Pancreas (tissue), 10 donors: ENCODE data around the gene TMPRSS2. TPM values are rescaled to one million over a fixed set of nuclear protein-coding genes. Genes with fewer than 3 reads are reported as not detected.

Experiments used
- ATAC-seq, 4 donors: fragments of 200-7000 bp; cut with Tn5 transposase; one replicate each; pipeline versions ENCODE4 v1.8.0 to v1.9.1; 2020; ENCODE audit warnings: mild to moderate bottlenecking in 4 of 4, moderate library complexity in 4 of 4
- DNase-seq, 6 donors: peaks; one replicate each; pipeline ENCODE4 v3.0.0-alpha.2; 2020
- FAIRE-seq: peaks from 2 replicates; lab custom pipeline; 2012; peaks lifted over from hg19 to GRCh38; lab: Jason Lieb, UNC
- H3K27ac ChIP-seq, 4 donors: fragments of 200-600 bp; sonication (generic); 1 replicate in 3 of 4; 2 replicates in 1 of 4; pipeline versions ENCODE4 v1.5.0 to v1.8.0; 2020
- H3K27me3 ChIP-seq, 4 donors: fragments of 200-600 bp; one replicate each; pipeline ENCODE4 v1.8.0; 2021
- H3K36me3 ChIP-seq, 3 donors: fragments of 200-600 bp; sonication (generic) in 1 of 3; one replicate each; pipeline versions ENCODE4 v1.5.0 to v1.8.0; 2020 to 2021
- H3K4me1 ChIP-seq, 3 donors: fragments of 200-600 bp; one replicate each; pipeline ENCODE4 v1.8.0; 2021
- H3K4me3 ChIP-seq, 4 donors: fragments of 200-600 bp; sonication (generic) in 2 of 4; one replicate each; pipeline versions ENCODE4 v1.5.0 to v1.8.0; 2020 to 2021
- H3K9me3 ChIP-seq, 4 donors: fragments of 200-600 bp; one replicate each; pipeline ENCODE4 v1.8.0; 2021
- WGBS, 2 donors: extraction: QIAGEN DNeasy Blood & Tissue Kit; methylation state at CpG; one replicate each; pipeline ENCODE4 v1.1.7; 2013; 5-methylcytosine and 5-hydroxymethylcytosine counted together
- intact Hi-C, 3 donors: fragments of 100-400 bp; cut with DNase I; formaldehyde crosslinking; loops; one replicate each; pipeline versions ENCODE4 v1.11.1 to v1.14.2; 2022
- polyA plus RNA-seq, 2 donors: library from polyadenylated mRNA; stranded (reverse); fragments of 200-250 nt; gene quantifications; one replicate each; pipeline ENCODE4 v1.2.3, GENCODE V29; 2013
- total RNA-seq, 6 donors: library from RNA; stranded (reverse); fragmentation: NEBNext Ultra II Directional in 4 of 6; extraction: Animal tissue kit (Norgen Biotek cat#: 25700) in 4 of 6; gene quantifications; one replicate each; pipeline versions ENCODE4 v1.2.1 to v1.2.4, GENCODE V29; 2021 to 2023
- TF ChIP-seq, protein P1 (sequence below), 4 donors: fragments of 200-600 bp; sonication (generic) in 3 of 4; IDR thresholded peaks; one replicate each; pipeline versions ENCODE4 v1.5.0 to v1.8.0; 2021; ENCODE audit warnings: antibody characterized with exemption in 4 of 4
- donor health status: healthy with polysubstance abuse.
- donor health status: DM: no; HTN: no; CAD: no; lungs with moderate emphysema.
- donor health status: DM: no; HTN: no; CAD: no.
- donor health status: control.
- donor health status: control.
- donor health status: Bipolar disorder and iron deficiency.
- donor health status: DM: yes; HTN: yes; CAD: no.
- donor health status: DM: no; HTN: no; CAD: no.
- donor health status: DM: no; HTN: no; CAD: no.
- donor health status: DM: yes; HTN: yes; CAD: no.

Gene TMPRSS2
- total and polyA plus RNA-seq, 8 donors: 42.2 to 88.8 (median 69.6) TPM

DNA sequence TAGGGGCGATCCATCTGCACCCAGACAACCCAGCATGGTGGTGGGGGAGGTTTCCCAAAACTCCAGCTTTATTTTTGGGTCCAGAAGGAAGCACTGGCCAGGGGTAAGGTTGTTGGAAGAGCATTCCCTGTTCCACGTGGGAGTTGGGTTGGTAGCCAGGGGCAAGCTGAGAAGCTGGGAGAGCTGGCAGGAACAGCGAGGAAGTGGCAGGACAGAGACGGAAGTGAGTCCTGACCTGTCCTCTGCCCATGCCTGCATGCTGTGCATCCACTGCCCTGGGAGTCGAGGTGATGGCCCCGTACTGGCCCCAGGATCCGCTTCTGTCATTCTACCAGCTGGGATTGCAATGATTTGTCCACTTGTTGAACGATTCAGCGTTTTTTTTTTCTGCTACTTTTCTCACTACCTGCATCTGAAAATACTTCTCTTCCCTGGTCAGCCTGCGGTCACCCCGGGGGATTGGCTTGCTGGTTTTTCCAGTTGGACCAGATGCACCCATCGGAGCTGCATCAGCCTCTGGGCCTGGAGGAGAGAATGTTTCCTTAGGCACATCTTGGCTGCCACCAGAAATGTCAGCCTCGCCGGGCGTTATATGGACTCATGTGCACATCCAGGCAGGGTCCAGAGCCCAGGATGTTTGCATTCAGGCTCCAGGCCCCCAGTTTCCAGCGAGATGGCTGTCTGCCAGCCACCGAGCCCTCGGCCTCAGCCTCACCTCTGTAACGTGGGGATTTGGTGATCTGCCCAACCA is 28.3 kb upstream of the TMPRSS2 start:
- H3K27me3 ChIP-seq: no peaks in the 10 kb centered on the region
- H3K27ac ChIP-seq: peak overlapping the region in 2 of 4 donors; percentile 31 to 55
- ATAC-seq (peak; percentile 38 to 85 (median 72)), DNase-seq (peak in 4 of 6 donors; percentile 35 to 48 (median 48)), FAIRE-seq (no peak)
- intact Hi-C loops: no loop called here
- WGBS, 2 donors: 48 to 52% methylated on average over 19 of the region's 19 CpGs
- TF ChIP-seq, protein P1, sequence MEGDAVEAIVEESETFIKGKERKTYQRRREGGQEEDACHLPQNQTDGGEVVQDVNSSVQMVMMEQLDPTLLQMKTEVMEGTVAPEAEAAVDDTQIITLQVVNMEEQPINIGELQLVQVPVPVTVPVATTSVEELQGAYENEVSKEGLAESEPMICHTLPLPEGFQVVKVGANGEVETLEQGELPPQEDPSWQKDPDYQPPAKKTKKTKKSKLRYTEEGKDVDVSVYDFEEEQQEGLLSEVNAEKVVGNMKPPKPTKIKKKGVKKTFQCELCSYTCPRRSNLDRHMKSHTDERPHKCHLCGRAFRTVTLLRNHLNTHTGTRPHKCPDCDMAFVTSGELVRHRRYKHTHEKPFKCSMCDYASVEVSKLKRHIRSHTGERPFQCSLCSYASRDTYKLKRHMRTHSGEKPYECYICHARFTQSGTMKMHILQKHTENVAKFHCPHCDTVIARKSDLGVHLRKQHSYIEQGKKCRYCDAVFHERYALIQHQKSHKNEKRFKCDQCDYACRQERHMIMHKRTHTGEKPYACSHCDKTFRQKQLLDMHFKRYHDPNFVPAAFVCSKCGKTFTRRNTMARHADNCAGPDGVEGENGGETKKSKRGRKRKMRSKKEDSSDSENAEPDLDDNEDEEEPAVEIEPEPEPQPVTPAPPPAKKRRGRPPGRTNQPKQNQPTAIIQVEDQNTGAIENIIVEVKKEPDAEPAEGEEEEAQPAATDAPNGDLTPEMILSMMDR (IDR thresholded peaks at IDR 0.05): no peak
- H3K4me3 ChIP-seq: no peak overlapping the region
- no peaks in the 10 kb centered on the region for H3K4me1 ChIP-seq
- no peaks in the 10 kb centered on the region for H3K9me3 ChIP-seq
- no peaks in the 10 kb centered on the region for H3K36me3 ChIP-seq

- no peak for FAIRE-seq
- no peak for ATAC-seq
- H3K36me3 ChIP-seq: no peaks in the 10 kb centered on the region
- no peak for DNase-seq
- no peaks in the 10 kb centered on the region for H3K27me3 ChIP-seq
- intact Hi-C loops: no loop called here
- H3K4me3 ChIP-seq: no peak overlapping the region
- 26 to 36% methylated on average over 4 of the region's 4 CpGs for WGBS, 2 donors
- peaks cover 11 to 15% (median 12%) of the 10 kb centered on the region in 3 donors for H3K4me1 ChIP-seq
- TF ChIP-seq, protein P1 (IDR thresholded peaks at IDR 0.05): no peak
- H3K9me3 ChIP-seq: no peaks in the 10 kb centered on the region
- no peak overlapping the region for H3K27ac ChIP-seq
These were observed 22.4 kb upstream of the TMPRSS2 start for GRCh38 chr21:41530366-41530765.

DNA sequence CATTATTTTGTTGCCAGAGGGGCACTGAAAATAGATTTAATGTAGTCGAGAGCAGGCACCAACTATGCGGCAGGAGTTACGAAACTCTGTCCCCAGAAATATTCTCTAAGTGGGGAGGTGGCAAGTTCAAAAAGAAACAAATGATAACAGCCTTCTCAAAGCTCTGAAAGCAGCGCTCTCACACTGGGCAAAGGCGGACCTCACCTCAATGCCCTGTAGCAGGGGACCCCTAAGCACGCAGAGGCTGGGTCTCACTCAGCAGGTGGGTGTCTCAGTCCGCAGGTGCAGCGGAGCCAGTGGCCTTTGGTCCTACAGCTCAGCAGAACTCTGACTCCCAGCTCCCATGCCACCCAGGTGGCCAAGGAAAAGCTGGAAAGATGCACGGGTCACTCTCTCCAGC is 21.8 kb upstream of the TMPRSS2 start:
- intact Hi-C loops: no loop called here
- Histone ChIP-seq H3K9me3 (no peaks in the 10 kb centered on the region), H3K27me3 (no peaks in the 10 kb centered on the region), H3K36me3 (no peaks in the 10 kb centered on the region), H3K4me1 (peaks cover 11 to 15% (median 12%) of the 10 kb centered on the region in 3 donors), H3K4me3 (no peak overlapping the region), H3K27ac (no peak overlapping the region)
- DNase-seq: no peak
- FAIRE-seq: no peak
- ATAC-seq: no peak
- WGBS, 2 donors: 81 to 84% methylated on average over 9 of the region's 9 CpGs
- TF ChIP-seq, protein P1 (IDR thresholded peaks at IDR 0.05): no peak

DNA sequence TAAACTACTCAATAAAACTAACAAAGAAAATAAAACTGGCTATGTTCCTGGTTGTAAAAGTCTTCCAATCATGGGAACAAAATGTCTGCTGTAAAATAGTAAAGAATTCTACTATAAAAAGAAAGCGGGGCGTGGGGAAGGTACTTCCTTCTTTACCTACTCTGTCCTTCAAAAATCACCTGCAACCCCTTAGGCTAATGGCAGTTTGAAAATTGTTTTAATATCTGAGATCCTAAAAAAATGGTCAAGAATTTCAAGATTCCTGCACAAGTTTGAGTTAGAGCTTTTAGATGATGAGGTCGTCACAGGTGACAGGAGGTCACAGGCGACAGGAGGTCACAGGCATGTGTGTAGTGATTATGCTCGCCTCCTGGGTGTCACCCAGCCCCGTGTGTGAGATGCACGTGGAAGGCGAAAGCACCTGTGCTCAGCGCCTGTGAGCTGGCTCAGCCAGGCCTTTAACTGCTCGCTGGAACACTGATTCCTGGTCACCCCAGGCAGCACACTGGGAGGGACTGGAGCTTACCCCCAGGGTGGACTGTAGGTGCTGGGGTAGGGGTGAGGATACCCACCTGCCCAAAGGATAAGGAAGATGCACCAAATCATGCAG is 18.6 kb upstream of the TMPRSS2 start:
- intact Hi-C loops: no loop called here
- H3K27ac ChIP-seq: peak overlapping the region; percentile 39 to 84 (median 66)
- H3K36me3 ChIP-seq: no peaks in the 10 kb centered on the region
- TF ChIP-seq, protein P1 (IDR thresholded peaks at IDR 0.05): no peak
- peak; percentile 45 for FAIRE-seq
- no peaks in the 10 kb centered on the region for H3K9me3 ChIP-seq
- peaks cover 11 to 15% (median 12%) of the 10 kb centered on the region in 3 donors for H3K4me1 ChIP-seq
- peak; percentile 77 to 84 (median 82) for ATAC-seq
- 19 to 23% methylated on average over 10 of the region's 10 CpGs for WGBS, 2 donors
- peak; percentile 52 to 80 (median 66) for DNase-seq
- H3K4me3 ChIP-seq: no peak overlapping the region
- no peaks in the 10 kb centered on the region for H3K27me3 ChIP-seq
